UCSD-AML1 (cell line): ENCODE results near the gene FUBP3.
"Not testable (repeated sequence)": the region's sequence is repeated elsewhere in the genome, so short reads cannot be mapped to it uniquely, and the experiment has no call there.

Experiments
- DNase-seq: peaks from one replicate; lab custom pipeline; 2025; ENCODE audit not compliant: unreplicated experiment; lab: John Stamatoyannopoulos, UW

FUBP3 gene

DNA sequence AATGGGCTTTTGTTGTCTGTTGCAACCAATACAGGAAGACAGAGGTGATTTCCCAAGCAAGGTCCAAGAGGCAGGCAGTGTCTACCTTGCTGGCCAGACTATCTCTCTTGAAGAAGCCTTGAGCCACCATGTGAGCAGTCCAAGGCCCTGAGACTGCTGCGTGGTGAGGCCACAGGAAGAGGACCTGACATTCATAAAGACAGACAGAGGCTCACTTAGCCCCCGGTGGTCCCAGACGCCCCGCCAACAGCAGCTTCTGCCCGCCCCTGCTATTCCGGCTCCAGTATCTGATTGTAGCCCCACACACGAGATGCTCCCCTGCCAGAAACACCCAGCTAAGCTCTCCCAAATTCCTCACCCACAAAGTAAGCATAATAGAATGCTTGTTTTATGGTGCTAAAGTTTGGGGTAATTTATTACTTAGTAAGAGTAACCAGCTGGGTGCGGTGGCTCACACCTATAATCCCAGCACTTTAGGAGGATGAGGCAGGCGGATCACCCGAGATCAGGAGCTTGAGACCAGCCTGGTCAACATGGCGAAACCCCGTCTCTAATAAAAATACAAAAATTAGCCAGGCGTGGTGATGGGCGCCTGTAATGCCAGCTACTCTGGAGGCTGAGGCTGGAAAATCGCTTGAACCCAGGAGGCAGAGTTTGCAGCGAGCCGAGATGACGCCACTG lies 22.8 kb upstream of the FUBP3 start:
- DNase-seq = no peak

DNA sequence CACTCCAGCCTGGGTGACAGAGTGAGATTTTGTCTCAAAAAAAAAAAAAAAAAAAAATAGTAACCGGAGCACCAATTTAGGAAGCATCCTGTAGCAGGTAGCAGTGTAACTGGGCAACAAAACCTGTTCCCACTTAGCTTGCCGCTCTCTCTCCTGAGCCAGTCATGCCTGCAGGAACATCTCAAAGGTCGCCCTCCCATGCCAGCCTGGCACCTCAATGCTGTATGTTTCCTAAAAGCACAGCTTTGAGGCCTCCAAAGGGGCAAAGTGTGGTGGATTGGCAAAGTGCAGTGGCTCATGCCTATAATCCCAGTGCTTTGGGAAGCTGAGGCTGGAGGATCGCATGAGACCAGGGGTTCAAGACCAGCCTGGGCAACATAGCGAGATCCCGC lies 22.3 kb upstream of the FUBP3 start:
- no peak for DNase-seq

DNA sequence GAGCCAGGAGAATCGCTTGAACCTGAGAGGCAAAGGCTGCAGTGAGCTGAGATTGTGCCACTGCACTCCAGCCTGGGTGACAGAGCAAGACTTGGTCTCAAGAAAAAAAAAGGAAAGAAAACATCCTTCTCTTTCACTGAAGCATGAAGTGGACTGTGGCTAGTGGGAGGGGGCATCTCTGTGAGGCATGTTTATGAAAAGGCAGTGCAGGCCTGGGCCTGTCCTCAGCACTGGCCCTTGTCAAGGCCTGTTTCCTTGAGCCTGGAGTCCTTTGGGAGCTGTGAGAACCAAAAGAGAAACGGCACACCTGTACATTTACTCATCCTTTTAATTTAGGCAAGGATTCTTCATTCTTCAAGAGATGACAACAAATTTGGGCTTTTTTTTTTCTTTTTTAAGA lies 18.3 kb upstream of the FUBP3 start:
- DNase-seq = no peak

DNA sequence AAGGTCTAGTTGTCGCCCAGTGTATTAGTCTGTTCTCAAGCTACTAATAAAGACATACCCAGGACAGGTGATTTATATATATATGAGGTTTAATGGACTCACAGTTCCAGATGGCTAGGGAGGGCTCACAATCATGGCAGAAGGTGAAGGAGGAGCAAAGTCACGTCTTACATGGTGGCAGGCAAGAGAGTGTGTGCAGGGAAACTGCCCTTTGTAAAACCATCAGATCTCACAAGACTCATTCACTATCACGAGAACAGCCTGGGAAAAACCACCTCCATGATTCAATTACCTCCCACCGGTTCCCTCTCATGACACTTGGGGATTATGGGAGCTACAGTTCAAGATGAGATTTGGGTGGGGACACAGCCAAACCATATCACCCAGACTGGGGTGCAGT lies 16.9 kb upstream of the FUBP3 start:
- DNase-seq = not testable (repeated sequence)

- no peak for DNase-seq
Observed at GRCh38 chr9:130563797-130564196, 15.6 kb upstream of the FUBP3 start.

DNA sequence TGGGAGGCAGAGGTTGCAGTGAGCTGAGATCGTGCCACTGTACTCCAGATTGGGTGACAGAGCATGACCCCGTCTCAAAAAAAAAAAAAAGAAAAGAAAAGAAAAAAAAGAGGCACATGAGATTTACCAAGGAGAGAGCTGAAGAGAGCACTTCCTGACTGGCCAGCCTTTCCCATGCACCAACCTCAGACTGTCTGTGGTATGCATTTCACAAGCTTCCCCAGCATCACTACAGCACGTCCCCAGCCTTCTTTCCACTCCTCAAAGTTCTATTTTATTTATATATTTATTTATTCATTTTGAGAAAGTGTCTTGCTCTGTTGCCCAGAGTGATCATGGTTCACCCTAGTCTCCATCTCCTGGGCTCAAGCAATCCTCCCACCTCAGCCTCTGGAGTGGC lies 13.6 kb upstream of the FUBP3 start:
- no peak for DNase-seq

DNA sequence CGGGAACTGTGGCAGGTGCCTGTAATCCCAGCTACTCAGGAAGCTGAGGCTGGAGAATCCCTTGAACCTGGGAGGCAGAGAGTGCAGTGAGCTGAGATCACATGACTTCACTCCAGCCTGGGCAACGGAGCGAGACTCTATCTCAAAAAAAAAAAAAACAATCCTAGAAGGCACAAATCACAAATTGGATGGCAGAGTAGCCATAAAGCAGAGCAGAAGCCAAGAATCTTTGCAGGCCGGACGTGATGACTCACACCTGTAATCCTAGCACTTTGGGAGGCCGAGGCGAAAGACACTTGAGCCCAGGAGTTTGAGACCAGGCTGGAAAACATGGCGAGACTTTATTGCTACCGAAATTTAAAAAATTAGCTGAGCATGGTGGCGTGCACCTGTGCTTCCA lies 9.2 kb upstream of the FUBP3 start:
- no peak for DNase-seq

- no peak for DNase-seq
Observed at GRCh38 chr9:130575514-130575913, 3.9 kb upstream of the FUBP3 start.

DNA sequence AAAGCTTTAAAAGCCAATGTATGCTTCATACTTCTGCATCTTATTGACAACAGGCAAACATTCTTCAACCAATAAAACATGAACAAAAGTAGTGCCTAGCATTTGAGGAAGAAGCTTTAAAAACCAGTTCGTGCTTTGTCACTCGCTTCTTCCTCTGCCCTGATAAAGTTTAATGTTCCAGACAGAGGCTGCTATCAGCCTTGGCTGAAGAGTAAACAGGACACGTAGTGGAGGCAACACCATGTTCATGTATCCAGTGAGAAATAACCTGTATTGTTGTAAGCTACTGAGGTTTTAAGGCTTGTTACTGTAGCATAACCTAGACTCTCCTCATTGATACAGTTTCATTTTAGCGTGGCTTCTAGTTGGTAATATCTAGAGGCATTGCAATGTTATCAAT lies 3.2 kb upstream of the FUBP3 start:
- no peak for DNase-seq

DNA sequence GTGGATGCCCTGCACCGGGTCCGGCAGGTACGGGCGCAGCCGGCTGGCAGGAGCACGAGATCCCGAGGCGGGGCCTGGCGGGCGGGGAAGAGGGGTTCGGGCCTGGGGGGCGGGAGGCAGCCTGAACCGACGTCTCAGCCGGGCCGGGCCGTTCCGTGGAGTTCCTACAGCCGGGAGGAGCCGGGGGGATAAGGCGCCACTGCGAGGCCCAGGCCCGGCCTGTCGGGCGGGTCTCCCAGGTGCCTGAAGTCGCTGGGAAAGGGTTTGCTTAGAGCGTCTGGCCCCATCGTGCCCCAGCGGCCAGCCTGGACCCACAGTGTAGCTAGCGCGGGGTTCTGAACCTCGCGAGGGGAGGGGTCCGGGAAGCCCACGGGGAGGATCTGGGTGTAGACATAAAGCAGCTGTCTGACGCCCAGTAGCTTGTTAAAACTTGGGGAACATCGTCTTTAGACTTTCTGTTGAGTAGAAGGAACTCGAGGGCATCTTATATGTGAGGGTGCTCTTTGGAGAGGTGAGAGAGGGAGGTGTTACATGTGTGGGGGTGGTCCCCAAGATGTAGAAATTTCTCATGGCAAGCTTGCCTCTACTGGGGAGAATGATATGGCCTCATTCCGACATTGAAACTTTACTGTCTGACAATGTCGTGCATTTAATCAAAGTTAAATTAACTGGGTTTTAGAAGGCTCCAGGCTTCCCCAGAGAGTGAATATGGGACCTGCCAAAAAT lies 524 bp downstream of the FUBP3 start:
- peak; percentile 43 for DNase-seq

GRCh38 chr9:130581766-130582165 lies 2.4 kb downstream of the FUBP3 start:
- DNase-seq = no peak

DNA sequence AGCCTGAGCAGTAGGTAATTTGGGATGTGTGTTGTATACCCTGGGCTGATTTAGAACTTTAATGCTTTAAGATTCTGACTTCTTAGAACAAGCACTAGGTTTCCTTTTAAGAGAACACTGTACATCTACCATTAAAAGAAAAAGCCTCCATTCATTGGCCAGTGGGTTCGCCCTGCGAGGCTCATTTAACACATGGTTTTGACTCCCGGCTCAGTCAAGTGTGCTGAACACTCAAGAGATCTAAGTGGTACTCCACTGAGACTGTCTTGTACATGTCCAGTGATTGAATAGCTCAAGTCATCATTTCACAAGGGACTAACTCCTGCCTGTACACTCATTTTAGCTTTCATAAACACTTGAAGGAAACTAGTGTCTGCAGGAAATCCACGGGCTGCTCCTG lies 3.9 kb downstream of the FUBP3 start:
- DNase-seq = no peak

GRCh38 chr9:130587921-130588320 lies 8.5 kb downstream of the FUBP3 start:
- DNase-seq = no peak

GRCh38 chr9:130588416-130588815 lies 9.0 kb downstream of the FUBP3 start:
- DNase-seq = no peak

- DNase-seq = no peak
Observed at GRCh38 chr9:130589754-130590153, 10.4 kb downstream of the FUBP3 start.

DNA sequence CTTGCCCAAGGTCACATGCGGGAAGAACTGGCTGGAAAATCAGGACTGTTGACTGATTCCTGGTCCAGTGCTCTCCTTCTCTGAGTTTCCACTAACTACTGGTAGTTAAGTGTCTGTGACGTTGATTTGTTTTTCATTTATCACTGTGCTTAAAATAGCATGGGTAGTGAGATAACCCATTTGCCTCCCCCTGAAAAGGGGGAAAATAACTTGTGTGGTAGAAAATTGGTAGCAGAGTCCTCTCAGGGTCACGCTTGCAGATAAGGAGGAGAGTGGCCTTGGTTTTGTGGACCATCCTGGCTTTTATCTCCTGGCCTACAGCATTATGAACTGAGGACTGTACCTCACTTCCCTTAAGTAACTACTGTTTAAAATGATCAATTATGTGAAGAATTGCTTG lies 10.9 kb downstream of the FUBP3 start:
- DNase-seq = no peak

- no peak for DNase-seq
Observed at GRCh38 chr9:130593020-130593419, 13.6 kb downstream of the FUBP3 start.

DNA sequence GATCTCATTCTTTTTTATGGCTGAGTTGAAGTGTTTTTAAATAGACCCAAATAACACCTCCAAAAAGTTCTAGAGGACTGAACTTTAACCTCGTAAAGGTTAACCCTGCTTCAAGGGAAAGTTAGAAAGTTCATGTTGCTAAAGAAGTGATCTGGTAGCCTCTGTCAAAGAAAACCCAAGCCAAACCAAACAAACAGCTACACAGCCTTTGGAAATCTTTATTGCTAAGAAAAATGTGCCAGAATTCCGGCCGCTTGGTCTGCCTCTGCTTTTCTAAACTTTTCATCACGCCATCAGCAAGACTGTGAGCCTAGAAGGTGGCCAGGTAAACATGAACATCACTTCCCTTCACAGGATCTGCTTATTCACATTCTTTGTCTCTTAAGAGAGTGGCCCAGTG lies 17.9 kb downstream of the FUBP3 start:
- DNase-seq = no peak

GRCh38 chr9:130598188-130598587 lies 18.8 kb downstream of the FUBP3 start:
- no peak for DNase-seq

DNA sequence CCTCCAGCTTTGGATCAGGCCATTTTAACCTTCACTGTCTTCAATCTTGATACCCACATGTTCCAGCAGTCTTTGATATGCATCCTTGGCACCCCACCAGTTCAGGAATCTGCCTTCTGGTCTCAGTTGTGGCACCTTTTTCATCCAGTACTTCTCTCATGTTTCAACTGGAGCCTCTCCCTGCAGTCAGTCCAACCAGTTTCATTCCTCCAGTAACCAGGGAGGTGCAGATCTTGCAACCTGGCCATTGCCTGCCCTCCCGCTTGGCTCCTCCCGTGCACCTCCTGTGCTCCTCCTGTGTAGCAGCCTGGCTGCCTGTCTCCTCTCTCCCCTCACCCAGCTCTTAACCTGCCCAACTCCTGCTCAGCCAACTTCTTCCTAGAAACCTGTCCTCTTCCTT lies 20.2 kb downstream of the FUBP3 start:
- no peak for DNase-seq

GRCh38 chr9:130601100-130601499 lies 21.7 kb downstream of the FUBP3 start:
- no peak for DNase-seq

GRCh38 chr9:130604295-130604694 lies 24.9 kb downstream of the FUBP3 start:
- no peak for DNase-seq
